Transverse colon (tissue), 4 donors: Measurements from ENCODE around the gene STEAP1B.

ENCODE experiments used
- EP300 ChIP-seq: sonication (generic); formaldehyde crosslinking; IDR thresholded peaks from one replicate; pipeline ENCODE4 v1.6.1; 2017; ENCODE audit warnings: antibody characterized with exemption, low read depth
- POLR2A ChIP-seq: fragments of 450-650 bp; IDR thresholded peaks from one replicate; pipeline ENCODE4 v1.6.1; 2016; ENCODE audit warnings: antibody characterized with exemption, mild to moderate bottlenecking, moderate library complexity
- POLR2AphosphoS5 ChIP-seq, 3 donors: sonication (generic); formaldehyde crosslinking; IDR thresholded peaks; one replicate each; pipeline ENCODE4 v1.6.1; 2016; ENCODE audit warnings: antibody characterized with exemption in 3 of 3
- TF ChIP-seq, protein P1 (sequence below), 5 experiments: fragments of 200-600 bp in 3 of 5; fragments of 450-650 bp in 2 of 5; sonication (generic) in 3 of 5; IDR thresholded peaks; 1 replicate in 2 of 5; 2 replicates in 3 of 5; pipeline ENCODE4 v1.5.1; 2016 to 2017; ENCODE audit warnings: antibody characterized with exemption in 5 of 5, inconsistent platforms in 3 of 5, mild to moderate bottlenecking in 2 of 5, moderate library complexity in 1 of 5

DNA sequence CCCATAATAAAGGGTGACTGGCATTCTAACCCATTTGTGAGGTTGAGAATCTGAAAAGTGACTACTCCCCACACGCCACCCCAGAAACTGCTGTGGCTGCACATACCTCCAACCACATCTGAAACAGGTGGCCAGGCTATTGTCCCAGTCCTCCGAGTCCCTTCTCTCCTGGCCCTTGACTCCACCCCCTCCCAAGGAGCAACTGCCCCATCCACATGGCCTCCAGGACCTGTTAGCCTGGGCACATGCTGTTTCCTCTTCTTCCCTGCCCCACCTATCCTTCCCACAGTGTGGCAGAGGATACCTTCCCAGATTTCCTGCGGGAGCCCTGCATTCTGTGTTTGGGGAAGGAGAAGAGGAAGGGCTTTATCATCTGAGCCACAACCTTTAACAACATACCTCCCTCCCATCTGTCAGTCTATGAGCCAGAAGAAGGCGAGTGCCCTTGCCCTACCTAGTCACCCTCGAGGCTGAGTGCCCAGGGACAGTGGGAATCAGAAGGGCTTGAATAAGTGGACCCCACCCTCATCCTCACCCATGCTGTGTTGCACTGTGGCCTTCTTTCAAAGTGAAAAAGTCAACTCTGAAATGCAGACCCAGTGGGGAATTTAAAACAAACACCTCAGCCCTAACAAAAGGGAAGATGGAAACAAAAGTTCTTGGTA, 11.9 kb downstream of the STEAP1B start:
- TF ChIP-seq, protein P1, sequence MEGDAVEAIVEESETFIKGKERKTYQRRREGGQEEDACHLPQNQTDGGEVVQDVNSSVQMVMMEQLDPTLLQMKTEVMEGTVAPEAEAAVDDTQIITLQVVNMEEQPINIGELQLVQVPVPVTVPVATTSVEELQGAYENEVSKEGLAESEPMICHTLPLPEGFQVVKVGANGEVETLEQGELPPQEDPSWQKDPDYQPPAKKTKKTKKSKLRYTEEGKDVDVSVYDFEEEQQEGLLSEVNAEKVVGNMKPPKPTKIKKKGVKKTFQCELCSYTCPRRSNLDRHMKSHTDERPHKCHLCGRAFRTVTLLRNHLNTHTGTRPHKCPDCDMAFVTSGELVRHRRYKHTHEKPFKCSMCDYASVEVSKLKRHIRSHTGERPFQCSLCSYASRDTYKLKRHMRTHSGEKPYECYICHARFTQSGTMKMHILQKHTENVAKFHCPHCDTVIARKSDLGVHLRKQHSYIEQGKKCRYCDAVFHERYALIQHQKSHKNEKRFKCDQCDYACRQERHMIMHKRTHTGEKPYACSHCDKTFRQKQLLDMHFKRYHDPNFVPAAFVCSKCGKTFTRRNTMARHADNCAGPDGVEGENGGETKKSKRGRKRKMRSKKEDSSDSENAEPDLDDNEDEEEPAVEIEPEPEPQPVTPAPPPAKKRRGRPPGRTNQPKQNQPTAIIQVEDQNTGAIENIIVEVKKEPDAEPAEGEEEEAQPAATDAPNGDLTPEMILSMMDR (IDR thresholded peaks at IDR 0.05): no peak
- TF ChIP-seq POLR2A (no peak), POLR2AphosphoS5 (IDR thresholded peaks at IDR 0.05) (no peak), EP300 (no peak)
